Left ventricle myocardium inferior (tissue), 1 donor: Measurements from ENCODE around the gene GPR156. TPM values are rescaled to one million over a fixed set of nuclear protein-coding genes. Genes with fewer than 3 reads are reported as not detected.
"Not testable (repeated sequence)": the region's sequence is repeated elsewhere in the genome, so short reads cannot be mapped to it uniquely, and the experiment has no call there.

ENCODE experiments used
- DNase-seq: peaks from one replicate; pipeline ENCODE4 v3.0.0-alpha.2; 2020
- H3K27ac ChIP-seq: fragments of 200-600 bp; replicated peaks from 2 replicates; pipeline ENCODE4 v1.8.0; 2021
- H3K27me3 ChIP-seq: fragments of 200-600 bp; 2 replicates; pipeline ENCODE4 v1.8.0; 2021; ENCODE audit warnings: low read depth
- H3K36me3 ChIP-seq: fragments of 200-600 bp; 2 replicates; pipeline ENCODE4 v1.8.0; 2021
- H3K4me1 ChIP-seq: fragments of 200-600 bp; 2 replicates; pipeline ENCODE4 v1.8.0; 2021
- H3K4me3 ChIP-seq: fragments of 200-600 bp; 2 replicates; pipeline ENCODE4 v1.8.0; 2021; ENCODE audit warnings: mild to moderate bottlenecking, moderate library complexity
- H3K9me3 ChIP-seq: fragments of 200-600 bp; replicated peaks from 2 replicates; pipeline ENCODE4 v1.8.0; 2021
- intact Hi-C: fragments of 100-400 bp; cut with micrococcal nuclease; formaldehyde crosslinking; loops from one replicate; pipeline ENCODE4 v1.11.0; 2022
- long read RNA-seq: library from polyadenylated mRNA; unstranded; transcript quantifications from one replicate; pipeline ENCODE4 v2.0.0, GENCODE V29; 2021
- total RNA-seq: library from RNA; stranded (reverse); fragmentation: NEBNext Ultra II Directional; extraction: Animal tissue kit (Norgen Biotek cat#: 25700); gene quantifications from one replicate; pipeline ENCODE4 v1.2.1, GENCODE V29; 2021
- TF ChIP-seq, protein P1 (sequence below): fragments of 200-600 bp; IDR thresholded peaks from 2 replicates; pipeline ENCODE4 v1.8.0; 2021; ENCODE audit warnings: antibody characterized with exemption, mild to moderate bottlenecking, borderline replicate concordance
- donor health status: DM: no; HTN: yes; CAD: no; lungs with severe emphysema.

The GPR156 gene
- total RNA-seq = not detected
- long read RNA-seq = 0 reads

DNA sequence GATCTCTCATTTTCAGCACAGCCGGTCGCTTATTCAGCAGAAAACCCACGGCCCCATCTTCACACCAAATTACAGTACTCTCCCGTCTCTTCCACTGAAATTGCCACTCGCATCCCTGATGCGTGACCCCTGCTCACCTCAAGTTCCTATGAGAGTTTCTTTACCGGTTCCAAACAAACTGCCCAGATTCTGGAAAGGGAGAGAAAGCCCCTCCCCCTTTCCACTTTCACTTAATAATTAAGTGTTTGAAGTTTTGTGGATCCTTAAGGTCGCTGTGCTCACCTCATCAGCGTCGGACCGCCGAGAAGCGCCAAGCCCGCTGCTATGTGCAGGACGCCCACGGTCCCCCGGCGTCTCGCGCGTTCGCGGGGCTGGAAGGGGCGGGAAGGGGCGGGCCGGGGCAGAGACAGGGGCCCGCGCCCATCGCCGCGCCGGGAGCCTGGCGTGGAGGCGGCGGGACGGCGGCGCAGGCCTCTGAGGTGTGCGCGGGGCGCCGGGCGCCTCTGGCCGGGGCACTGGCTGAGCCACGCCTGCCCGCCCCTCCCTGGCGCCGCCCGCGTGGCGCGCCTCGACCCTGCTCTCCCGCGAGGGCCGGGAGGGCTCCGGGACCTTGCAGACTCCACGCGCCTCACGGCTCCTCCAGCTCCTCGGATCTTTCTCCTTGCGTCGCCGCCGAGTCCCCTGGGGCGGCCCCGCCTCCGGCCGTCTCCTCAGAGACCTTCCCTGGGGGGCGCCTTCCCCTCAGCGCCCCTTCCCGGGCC lies at the start of gene GPR156:
GPR156 (minus strand) TSS at position 476 of the 761 bp plus-strand sequence. CDS start 41,124 bp downstream, outside the sequence.
- peak within 1 kb of the TSS; percentile 67 for H3K4me3 ChIP-seq
- H3K4me1 ChIP-seq = peaks cover 12% of the 10 kb centered on the region
- no peak for DNase-seq
- H3K36me3 ChIP-seq = no peaks in the 10 kb centered on the region
- intact Hi-C loops = no loop called here
- TF ChIP-seq, protein P1, sequence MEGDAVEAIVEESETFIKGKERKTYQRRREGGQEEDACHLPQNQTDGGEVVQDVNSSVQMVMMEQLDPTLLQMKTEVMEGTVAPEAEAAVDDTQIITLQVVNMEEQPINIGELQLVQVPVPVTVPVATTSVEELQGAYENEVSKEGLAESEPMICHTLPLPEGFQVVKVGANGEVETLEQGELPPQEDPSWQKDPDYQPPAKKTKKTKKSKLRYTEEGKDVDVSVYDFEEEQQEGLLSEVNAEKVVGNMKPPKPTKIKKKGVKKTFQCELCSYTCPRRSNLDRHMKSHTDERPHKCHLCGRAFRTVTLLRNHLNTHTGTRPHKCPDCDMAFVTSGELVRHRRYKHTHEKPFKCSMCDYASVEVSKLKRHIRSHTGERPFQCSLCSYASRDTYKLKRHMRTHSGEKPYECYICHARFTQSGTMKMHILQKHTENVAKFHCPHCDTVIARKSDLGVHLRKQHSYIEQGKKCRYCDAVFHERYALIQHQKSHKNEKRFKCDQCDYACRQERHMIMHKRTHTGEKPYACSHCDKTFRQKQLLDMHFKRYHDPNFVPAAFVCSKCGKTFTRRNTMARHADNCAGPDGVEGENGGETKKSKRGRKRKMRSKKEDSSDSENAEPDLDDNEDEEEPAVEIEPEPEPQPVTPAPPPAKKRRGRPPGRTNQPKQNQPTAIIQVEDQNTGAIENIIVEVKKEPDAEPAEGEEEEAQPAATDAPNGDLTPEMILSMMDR = no peak
- H3K27me3 ChIP-seq = peaks cover 60% of the 10 kb centered on the region
- H3K9me3 ChIP-seq = no peaks in the 10 kb centered on the region
- no peak within 1 kb of the TSS for H3K27ac ChIP-seq

DNA sequence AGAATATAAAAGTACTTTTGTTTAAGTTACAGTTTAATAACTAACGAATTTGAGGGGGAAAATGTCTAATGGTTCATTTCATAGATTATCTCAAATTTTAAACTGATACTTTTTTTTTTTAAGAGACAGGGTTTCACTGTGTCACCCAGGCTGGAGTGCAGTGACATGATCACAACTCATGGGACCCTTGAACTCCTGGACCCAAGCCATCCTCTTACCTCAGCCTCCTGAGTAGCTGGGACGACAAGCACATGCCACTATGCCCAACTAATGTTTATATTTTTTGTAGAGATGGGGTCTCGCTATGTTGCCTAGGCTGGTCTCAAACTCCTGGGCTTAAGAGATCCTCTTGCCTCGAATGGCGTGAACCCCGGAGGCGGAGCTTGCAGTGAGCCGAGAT lies 47.6 kb upstream of the GPR156 start:
- Histone ChIP-seq H3K27me3 (no peaks in the 10 kb centered on the region), H3K27ac (no peak overlapping the region), H3K4me1 (no peaks in the 10 kb centered on the region), H3K4me3 (no peak overlapping the region), H3K9me3 (peaks cover under 1% of the 10 kb centered on the region), H3K36me3 (peaks cover 71% of the 10 kb centered on the region)
- TF ChIP-seq, protein P1 = no peak
- intact Hi-C loops = no loop called here
- no peak for DNase-seq

DNA sequence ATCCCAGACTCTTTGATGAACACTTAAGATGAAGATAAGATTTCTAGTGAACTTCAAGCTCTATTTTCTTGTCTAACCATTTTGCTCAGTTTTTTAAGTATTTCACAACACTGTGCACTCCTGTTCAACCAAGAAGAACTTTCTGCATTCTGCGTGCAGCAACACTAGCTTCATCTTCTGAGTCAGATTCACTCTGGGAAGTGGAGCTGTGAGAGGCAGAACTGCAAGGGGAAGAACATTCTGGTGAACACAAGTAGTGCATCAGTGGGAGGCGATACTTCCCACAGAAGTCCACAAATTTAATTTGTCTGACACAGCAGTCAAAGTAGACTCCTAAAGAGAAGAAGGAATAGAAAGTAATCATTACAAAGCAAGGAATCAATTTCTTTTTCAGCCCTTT lies 46.1 kb upstream of the GPR156 start:
- TF ChIP-seq, protein P1 = no peak
- Histone ChIP-seq H3K27ac (no peak overlapping the region), H3K36me3 (peaks cover 74% of the 10 kb centered on the region), H3K9me3 (no peaks in the 10 kb centered on the region), H3K4me3 (no peak overlapping the region), H3K4me1 (no peaks in the 10 kb centered on the region), H3K27me3 (no peaks in the 10 kb centered on the region)
- no peak for DNase-seq
- intact Hi-C loops = no loop called here

DNA sequence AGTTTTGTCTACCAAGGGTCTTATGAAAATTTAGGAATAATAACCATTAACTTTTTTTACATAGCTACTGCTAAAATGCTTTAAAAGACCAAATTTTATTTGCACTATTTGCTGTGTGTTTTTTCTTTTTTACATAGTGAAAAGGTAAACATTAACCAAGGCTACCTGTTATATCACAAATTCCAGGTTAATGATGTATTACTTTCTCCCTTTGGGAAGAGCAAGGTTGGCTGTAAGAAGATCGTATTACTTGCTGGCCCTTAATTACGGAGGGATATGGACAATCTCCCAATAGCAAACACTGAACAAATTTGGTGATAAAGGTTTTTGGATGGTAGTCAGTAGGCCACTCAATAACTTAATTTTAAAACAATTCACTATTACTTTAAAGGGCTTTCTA lies 41.8 kb upstream of the GPR156 start:
- no peak for DNase-seq
- H3K36me3 ChIP-seq = peaks cover 48% of the 10 kb centered on the region
- H3K27me3 ChIP-seq = no peaks in the 10 kb centered on the region
- H3K4me3 ChIP-seq = no peak overlapping the region
- intact Hi-C loops = no loop called here
- TF ChIP-seq, protein P1 = no peak
- no peaks in the 10 kb centered on the region for H3K9me3 ChIP-seq
- no peaks in the 10 kb centered on the region for H3K4me1 ChIP-seq
- H3K27ac ChIP-seq = no peak overlapping the region

DNA sequence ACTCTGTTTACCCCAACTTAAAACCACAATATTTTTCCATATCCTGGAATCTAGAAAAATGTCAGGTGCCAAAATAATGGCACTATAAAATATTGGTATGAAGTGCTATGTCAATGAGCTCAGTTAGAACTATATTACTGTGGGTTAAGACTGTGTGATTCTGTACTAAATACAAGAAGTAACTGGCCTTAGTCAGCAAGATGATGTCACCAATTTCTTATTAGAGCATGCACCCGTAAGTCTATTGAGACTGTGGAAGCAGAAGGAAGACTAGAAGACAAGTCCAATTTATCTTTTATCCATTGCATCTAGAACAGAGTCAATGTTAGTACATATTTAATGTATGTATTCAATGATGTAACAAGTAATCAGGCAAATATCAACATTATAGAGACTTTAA lies 39.2 kb upstream of the GPR156 start:
- Histone ChIP-seq H3K9me3 (peaks cover 2% of the 10 kb centered on the region), H3K4me3 (no peak overlapping the region), H3K27me3 (no peaks in the 10 kb centered on the region), H3K4me1 (no peaks in the 10 kb centered on the region), H3K36me3 (peaks cover 26% of the 10 kb centered on the region), H3K27ac (no peak overlapping the region)
- TF ChIP-seq, protein P1 = no peak
- DNase-seq = no peak
- intact Hi-C loops = no loop called here

DNA sequence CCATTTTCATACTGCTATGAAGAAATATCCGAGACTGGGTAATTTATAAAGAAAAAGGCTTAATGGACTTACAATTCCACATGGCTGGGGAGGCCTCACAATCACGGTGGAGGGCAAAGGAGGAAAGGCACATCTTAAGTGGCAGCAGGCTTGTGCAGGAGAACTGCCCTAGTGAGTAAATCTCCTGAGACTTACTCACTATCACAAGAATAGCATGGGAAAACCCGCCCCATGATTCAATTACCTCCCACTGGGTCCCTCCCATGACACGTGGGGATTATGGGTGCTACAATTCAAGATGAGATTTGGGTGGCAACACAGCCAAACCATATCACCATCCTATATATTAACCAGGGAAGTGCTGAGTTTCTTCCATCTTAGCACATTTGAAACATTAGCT lies 38.7 kb upstream of the GPR156 start:
- H3K27me3 ChIP-seq, H3K27ac ChIP-seq, H3K9me3 ChIP-seq, intact Hi-C loops, DNase-seq, H3K4me3 ChIP-seq, H3K4me1 ChIP-seq: not testable (repeated sequence)
- peaks cover 21% of the 10 kb centered on the region for H3K36me3 ChIP-seq
